Activated CD4-positive, alpha-beta T cell treated with anti-CD3 and anti-CD28 coated beads, Interleukin-10, Interleukin-2, amounts not matched to agents 100 ng/mL and 50 ng/mL, durations not matched to agents 16 hours and 8 hours (primary cell): ENCODE results near the gene LPAR1.

Experiments
- DNase-seq: peaks from one replicate; pipeline ENCODE4 v3.0.0-alpha.2; 2020

LPAR1 gene

GRCh38 chr9:110996436-110997220 is 41.6 kb downstream of the LPAR1 start:
- no peak for DNase-seq

GRCh38 chr9:110995420-110996340 is 42.6 kb downstream of the LPAR1 start:
- DNase-seq, result no peak

DNA sequence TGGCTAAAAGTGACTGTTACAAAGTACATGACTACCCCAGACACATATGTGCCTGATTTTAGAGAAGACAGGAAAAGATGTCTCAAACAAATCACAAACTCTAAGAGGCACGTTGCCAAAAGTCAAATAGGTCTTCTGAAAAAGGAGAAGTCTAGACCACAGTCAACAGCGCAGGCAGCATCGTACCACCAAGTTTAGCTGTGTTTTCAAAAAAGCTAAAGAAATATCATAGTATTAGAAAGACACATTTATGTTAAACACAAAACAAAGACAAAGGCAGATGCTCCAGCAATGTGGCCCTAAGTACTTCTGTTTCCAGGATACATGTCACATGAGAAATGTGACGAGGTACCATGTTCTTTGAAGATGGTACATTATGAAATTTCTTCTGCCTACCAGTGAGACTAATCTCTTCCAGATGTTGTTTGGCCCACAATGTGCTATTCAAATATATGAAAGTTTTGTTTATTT is 43.5 kb downstream of the LPAR1 start:
- no peak for DNase-seq

DNA sequence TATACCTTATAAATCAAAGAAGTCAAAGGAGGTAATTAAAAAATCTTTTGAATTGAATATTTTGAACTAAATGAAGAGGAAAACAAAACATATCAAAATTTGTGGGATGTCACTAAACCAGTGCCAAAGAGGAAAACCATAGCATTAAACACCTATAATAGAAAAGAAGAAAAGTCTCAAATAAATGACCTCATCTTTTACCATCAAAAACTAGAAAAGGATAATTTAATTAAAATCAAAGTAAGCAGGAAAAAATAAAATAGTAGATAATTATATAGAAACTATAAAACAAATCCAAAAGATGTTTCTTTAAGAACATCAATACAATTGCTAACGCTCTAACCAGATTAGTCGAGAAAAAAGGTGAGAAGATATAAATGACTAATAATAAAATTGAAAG is 47.8 kb downstream of the LPAR1 start:
- DNase-seq, result no peak

- no peak for DNase-seq
Observed at GRCh38 chr9:110986529-110986928, 51.7 kb downstream of the LPAR1 start.

- DNase-seq, result no peak
Observed at GRCh38 chr9:110984890-110985437, 53.3 kb downstream of the LPAR1 start.

DNA sequence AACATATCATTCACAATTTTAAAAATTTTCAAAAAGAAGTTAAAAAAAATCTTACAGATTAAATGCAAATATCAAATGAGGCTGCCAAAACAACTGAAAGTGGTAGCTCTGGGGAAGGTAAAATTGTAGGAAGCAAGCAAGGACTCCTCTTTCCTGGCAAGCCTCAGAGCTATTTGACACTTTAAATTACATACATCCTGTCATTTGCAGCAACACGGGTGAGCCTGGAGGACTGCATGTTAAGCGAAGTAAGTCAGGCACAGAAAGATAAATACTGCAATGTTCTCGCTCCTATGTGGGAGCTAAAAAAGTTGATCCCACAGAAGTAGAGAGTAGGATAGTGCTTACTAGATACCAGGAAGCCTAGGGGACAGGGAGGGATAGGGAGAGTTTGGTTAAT is 58.0 kb downstream of the LPAR1 start:
- DNase-seq, result no peak

GRCh38 chr9:110979636-110980035 is 58.6 kb downstream of the LPAR1 start:
- DNase-seq, result no peak

- no peak for DNase-seq
Observed at GRCh38 chr9:110978516-110978915, 59.8 kb downstream of the LPAR1 start.

- DNase-seq, result no peak
Observed at GRCh38 chr9:110977259-110977709, 61.0 kb downstream of the LPAR1 start.

GRCh38 chr9:110975969-110976368 is 62.3 kb downstream of the LPAR1 start:
- no peak for DNase-seq

DNA sequence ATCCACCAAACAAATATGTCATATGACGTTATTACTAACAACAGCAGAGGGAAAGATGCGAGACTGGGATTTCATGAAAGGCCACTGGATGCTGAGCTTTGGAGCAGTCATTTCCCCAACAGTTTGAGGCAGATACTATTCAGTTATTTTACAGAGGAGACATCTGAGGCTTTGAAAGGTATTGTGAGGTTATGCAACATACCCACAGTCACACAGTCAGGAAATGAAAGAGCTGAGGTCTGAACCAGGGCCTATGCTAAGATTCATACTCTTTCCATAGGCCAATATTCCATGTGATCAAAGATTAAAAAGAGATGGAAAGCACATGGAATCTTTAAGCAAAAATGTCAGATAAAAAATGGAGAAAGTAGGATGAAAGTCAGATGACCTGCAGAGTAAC is 63.0 kb downstream of the LPAR1 start:
- no peak for DNase-seq

DNA sequence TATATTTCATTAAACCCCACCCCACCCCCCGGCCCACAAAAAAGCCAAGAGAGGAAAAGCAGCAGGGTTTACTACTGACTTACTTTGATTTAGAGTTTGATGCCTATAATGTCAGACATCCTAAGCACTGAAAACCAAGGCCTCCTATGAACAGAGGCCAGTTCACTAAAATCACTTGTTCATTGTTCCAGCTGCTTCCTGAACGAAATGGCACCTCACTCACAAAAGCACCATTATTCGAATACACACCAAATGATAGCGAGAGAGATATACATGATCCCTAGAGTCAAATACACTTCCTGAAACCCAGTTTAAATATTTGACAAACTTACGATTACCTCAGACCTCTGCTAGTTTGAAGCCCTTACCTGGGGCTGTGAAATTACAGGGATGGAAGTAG is 66.6 kb downstream of the LPAR1 start:
- DNase-seq, result no peak

DNA sequence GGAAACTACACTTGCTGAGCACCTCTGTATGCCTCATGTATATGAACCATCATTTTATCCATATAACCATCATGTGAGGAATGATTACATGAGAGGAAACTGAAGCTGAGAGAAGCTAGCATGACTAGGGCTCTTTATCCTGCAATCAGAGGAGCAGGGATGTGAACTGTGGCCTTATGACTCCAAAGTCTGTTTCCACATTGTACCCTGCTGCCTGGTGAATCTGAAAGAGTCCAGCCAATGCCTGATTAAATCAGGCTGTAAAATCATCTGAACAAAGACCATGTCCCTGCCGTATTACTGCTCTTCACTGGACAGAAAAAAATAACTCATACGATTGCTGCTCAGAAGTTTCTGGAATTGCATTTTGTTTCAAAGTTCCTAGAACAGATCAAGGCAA is 67.0 kb downstream of the LPAR1 start:
- no peak for DNase-seq

DNA sequence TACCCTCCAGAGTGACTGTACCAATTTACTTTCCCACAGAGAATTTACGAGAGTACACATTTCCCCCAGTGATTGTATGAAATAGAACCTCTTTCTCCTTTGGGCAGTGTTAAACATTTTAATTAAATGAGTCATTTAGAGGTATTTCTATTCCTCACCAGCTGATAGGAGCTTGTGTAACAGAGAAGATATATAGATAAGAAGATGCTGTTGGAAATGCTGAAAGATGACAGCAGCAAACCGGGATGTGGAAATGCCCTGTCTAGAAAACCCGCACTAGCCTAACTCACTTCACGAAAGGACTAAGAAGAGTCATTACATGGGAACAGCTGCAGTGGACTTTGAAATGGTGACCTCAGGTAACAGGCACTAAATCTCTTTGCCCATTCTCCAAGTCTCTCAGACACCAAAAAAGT is 68.3 kb downstream of the LPAR1 start:
- no peak for DNase-seq

- DNase-seq, result no peak
Observed at GRCh38 chr9:110968096-110968495, 70.2 kb downstream of the LPAR1 start.

DNA sequence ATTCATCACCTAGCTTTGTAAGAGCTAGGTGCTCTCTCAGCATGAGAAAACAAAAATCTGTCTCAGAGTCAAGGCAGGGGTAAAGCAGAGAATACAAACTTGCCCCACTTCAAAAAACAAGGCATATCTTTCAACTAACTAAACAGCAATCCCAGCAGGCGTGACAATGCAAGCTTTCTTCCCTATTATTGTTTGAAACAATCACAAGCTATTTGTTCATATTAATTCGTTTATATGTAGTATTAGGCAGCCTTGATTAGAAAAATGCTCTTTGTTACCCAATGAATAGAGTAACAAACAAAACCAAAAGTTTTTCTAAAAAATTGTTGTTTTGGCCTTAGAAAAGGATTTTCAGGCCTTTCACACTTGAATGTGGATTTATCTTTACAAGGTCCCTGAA is 71.1 kb downstream of the LPAR1 start:
- no peak for DNase-seq

GRCh38 chr9:110960288-110960687 is 78.0 kb downstream of the LPAR1 start:
- DNase-seq, result no peak

- DNase-seq, result no peak
Observed at GRCh38 chr9:110958847-110959246, 79.4 kb downstream of the LPAR1 start.

GRCh38 chr9:110954822-110955291 is 83.4 kb downstream of the LPAR1 start:
- DNase-seq, result no peak

GRCh38 chr9:110952540-110952859 is 85.8 kb downstream of the LPAR1 start:
- DNase-seq, result no peak

DNA sequence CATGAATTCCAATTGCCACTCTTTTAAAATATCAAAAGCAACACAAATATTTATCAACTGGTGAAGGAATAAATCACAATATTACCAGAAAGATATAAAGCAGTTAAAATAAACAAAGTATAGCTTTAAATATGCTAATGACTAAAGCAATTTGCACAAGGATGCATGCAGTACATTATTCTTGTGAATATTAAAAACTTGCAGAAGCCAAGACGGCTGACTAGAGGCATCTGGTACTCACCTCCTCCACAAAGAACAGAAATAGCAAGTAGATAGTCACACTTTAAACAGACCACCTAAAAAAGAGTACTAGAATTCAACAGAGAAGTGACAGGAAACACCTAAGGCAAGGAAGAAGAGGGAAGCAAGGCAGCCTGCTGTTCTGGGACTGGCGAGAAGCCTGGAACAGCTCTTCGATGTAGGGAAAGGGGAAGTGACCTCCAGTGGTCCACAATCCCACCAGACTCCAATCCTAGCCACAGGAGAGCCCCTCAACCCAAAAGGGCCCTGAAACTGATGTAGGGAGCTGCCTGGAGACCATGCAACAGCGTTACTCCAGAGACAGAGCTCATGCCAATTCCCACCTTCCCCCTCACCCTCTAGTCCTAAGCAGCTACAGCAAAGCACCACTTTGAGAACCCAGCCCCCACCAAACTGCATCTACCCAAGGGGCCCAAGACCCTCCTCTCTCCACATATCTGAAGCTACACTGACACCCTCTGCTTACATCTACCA is 86.3 kb downstream of the LPAR1 start:
- no peak for DNase-seq
